NCI-H146 treated with DMSO at 0.1 percent for 48 hours (cell line): Measurements from ENCODE around the gene NAV2.

Experiments used
- DNase-seq: peaks from one replicate; lab custom pipeline; 2025; ENCODE audit not compliant: unreplicated experiment; lab: John Stamatoyannopoulos, UW

NAV2 gene

DNA sequence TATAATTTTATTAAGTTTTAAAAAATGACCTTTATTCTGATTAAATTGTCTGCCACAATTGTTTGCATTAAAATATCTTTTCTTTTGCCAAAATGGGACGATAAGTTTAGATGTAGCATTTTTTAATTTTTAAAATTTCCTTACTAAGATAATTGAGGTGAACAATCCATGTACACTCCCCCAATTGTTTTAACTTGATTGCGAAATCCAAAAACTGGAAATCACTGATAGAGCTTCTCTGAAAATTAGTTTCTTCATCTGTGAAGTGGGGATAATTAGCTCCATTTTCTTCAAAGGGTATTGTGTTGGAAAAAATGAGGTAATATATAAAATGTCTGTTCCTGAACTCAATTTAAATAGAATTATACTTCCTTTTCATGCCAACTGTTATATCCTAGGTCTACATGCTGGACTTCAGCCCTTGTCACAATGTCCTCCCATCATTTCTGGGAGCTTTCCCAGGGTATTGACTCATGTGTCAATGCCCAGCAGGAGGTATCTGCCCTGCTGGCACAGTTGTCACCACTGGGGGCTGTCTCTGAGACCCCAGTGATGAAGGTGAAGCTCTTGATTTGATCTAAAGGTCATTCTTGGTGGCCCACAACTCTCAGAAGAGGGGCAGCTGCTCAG is 28.7 kb upstream of the NAV2 start:
- DNase-seq, result no peak

DNA sequence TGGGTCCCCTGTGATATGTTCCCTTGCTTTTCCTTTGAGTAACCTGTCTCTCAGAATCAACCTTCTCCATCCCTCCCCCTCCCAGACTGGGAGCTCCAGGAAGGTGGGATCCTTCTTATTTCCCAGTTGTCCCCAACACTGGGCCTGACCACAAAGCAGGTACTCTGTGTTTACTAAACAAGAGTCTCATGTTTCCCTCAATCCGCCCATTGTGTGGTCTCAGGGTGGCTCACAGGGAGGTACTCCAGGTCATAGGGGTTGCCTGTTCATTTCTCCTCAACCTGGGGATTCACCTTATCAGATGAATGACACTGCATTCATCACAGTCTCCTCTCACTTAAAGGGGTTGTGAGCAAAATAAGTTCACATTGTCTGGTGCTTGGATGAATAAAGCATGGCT is 26.4 kb upstream of the NAV2 start:
- no peak for DNase-seq

DNA sequence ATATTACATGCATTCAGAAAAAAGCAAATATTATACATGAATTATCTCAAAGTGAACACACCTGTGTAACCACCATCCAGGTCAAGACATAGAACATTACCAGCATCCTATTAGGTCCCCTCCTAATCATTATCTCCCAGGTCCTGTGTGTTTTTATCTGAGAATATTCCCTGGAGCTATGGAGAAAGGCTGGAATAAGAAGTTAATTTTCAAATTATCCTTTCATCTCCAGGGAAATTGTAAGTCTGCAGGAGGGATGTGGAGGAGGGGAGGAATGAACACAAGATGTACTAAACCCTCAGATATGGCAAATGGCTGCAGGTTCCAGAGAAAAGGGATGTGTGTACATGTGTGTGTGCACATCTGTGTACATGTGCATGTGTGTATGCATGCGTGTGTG is 25.2 kb upstream of the NAV2 start:
- no peak for DNase-seq

DNA sequence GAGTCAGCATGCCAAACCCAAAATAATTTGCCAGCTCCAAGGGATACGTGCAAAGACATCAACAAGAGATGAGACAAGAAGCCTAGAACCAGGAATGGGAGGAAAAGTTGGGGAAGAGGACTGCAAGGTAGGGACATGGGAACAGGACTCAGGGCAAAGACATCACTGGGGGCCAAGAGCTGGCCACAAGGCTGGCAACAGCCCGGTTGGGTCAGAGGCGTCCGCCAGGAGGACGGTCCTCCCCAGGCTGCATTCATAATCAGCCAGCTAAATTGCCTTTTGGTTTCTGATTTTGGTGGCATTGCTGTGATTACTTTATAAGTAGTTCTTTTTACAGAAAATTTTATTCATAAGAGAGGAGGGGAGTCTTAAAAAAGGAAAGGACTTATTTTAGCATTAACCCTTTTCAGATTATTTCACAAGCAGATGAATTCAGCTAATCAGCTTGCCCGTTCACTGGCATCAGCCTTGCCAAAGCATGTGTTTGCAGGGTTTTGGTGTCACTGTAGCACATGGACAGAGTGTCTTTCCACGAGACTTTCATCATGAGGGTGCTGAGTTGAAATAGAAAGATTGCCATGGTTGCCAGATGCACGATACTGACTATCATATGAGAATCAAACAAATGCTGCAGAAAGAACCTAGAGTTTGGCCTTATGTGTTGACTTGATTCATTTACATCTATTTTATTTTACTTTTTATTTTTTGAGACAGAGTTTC is 23.2 kb upstream of the NAV2 start:
- no peak for DNase-seq

DNA sequence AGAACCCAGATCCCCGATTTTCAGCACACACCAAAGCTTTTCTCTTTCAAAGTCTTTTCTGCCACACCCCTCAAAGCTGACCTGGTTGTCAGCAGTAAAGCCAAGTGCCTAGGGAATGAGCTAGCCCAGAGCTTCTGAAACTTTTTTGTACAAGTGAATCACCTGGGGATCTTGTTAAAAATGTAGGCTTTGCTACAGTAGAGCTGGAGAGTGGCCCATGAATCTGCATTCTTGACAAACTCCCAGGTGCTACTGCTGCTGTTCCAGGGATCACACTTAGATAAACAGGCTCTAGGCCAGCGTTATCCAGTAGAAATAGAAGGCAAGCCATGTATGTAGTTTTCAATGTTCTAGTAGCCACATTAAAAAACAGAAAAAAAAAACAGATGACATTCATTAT is 21.8 kb upstream of the NAV2 start:
- DNase-seq, result no peak

DNA sequence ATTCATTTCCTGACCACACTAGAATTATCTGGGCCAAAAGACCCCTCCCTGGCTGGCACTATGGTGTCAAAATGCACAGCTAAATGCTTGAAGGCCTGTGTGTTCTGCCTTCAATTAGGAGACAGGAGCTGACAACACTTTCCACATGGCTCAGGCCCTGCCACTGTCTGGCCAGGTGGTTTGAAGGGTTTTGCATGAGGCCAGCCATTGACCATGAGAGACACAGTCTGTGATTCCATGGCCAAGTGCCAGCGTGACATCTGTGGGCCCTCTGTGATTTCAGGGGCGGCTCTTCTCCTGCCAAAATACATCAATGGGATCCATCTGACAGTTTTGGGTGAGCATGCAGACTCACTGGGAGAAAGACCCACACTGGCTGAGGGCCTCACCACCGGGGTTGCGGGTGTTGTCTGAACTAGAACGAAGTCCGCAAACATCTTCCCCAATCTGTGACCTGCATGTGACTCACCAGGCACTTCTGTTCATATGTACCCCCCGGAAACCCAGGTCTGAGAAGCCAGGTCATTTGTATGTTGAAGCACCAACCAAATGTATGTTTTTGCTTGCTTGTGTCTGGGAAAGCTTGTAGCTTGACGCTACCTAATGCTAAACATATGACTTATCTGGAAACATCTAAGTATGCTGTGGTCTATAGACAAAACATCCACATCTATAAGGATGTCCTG is 20.7 kb upstream of the NAV2 start:
- no peak for DNase-seq

DNA sequence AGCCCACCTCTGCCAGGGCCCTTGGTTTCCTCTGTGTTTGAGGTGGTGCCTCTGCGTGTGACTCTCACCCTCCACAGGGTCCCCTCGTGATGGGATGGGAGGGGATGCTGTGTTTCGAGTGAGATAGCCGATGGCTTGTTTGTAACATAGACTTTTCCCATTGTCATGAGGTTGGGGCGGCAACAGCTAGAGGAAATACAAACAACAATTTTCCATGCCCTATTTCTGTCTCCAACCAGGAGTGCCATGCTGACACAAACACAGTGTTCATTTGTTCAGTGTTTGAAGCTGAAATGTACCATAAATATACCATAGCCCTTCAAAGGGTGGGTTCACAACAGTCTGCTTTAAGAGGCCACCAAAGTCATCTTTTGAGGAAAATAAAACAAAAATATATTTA is 19.5 kb upstream of the NAV2 start:
- DNase-seq, result no peak

DNA sequence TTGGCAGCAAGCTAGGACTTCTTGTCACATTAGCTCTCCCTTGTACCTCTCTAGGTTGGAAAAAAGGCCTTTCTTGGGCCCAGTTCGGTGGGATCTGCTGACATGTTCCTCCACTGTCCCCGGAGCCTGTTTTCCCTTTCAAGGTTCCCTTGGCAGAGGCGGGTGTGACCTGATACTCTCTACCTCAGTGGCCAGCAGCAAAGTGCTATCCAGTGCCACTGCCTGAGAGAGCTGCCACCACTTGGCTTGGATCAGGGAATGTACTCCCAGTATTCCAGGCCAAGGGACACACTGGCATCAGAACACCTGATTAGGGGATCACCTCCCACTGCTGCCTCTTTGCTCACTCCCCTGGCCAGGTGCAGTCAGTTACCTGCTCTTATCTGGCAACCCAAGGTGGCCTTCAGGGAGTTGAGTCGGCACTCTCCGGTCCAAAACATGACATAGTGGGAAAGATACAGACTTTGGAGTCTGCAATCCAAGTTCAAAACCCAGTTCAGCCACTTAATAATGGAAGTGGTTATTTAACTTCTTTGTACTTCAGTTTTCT is 17.8 kb upstream of the NAV2 start:
- DNase-seq, result no peak

DNA sequence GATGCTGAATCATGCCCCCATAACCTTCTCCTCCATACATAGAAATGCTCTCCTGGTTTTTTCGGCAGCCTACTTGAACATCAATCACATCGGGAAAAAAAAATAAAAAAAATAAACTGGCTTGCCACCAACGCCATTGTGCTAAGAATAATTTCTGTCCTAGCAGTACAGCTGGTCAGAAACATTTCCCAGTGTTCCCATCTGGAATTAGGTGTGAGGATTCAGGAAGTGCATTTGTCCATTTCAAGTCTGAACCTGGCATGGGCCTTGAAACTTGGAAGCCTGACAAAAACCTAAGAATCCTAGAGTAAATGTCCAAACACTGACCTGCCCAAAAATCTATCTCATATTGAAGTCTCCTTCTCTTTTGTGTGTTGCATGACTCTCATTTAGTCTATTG is 16.6 kb upstream of the NAV2 start:
- DNase-seq, result no peak

DNA sequence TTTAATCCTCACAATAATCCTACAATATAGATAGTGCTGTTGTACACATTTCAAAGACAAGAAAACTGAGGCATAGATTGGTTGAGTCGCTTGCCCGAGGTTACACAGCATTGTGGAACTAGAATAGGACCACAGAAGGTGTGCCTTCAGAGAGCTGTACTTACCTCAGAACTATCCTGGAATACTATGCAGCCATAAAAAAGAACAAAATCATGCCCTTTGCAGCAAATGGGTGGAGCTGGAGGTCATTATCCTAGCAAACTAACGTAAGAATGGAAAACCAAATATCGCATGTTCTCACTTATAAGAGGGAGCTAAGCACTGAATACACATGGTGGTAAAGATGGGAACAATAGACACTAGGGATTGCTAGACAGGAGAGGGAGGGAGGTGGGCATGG is 15.7 kb upstream of the NAV2 start:
- DNase-seq, result no peak

DNA sequence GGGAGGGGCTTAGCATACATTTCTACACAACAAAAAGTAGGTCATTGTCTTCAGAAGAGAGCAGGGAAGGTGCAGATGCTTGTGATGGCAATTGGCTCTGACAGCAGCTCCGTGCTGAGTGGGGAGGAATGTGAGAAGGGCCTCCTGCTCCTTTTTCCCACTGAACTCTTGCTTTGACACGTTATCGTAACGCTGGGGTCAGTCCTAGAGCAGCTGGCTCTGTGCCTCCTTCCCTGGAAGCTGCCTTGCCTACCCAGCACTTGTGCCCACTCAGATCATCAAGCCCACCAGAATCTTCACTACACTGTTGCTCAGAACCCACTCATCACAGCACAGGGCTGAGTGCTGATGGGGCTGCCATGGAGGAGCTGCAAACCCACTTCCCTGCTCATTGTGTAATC is 14.9 kb upstream of the NAV2 start:
- no peak for DNase-seq

DNA sequence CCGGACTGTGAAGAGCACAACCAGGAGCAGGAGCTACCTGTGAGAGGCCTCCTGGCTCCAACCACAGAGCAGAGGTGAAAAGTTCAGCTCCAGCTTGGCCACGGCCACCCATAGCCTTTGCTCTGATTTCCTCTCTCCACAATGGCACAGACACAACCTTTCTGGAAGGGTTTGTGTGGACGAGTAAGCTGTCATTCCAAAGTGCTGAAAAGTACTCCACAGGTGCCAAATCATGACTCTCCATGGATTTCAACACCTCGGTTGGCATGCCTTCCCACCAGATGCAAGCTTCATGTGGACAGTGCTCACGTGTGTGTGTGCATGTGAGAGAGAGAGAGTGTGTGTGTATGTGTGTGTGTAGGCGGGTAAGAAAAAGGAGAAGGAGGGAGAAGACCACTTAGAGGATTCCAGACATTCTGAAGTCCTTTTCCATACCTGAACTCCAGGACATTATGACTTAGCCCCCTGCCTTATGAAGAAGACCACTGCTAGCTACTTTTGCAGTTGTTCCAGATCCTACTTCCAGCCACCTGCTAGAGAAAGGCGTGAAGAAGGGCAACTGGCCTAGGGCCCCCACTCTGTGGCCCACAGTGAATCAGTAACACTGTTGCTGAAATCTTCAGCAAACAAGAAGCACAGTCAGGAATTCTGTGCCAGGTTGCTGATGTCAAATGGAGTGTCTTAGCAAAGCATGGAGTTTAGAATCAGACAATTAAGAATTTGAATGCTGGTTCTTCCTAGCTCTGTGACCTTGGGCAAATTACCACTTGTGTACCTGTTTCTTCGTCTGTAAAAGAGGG is 13.9 kb upstream of the NAV2 start:
- DNase-seq, result no peak

DNA sequence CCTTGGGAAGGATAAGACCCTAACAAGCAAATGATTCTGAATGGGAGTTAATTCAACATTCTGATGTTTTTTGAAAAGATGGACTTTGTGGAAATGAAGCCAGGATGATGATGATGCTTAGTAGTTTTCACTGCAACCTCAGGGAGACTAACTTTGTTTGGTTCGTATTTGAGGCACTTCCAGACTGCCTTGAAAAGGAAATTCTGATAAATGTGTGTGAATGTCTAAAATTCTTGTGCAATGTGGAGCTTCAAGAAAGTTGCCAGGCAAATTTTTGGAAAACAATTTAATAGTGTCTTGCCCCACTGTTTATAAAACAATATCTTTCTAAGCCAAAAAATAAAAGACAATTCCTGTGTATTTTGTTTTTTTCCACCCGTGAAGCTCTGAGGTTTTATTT is 11.2 kb upstream of the NAV2 start:
- no peak for DNase-seq

DNA sequence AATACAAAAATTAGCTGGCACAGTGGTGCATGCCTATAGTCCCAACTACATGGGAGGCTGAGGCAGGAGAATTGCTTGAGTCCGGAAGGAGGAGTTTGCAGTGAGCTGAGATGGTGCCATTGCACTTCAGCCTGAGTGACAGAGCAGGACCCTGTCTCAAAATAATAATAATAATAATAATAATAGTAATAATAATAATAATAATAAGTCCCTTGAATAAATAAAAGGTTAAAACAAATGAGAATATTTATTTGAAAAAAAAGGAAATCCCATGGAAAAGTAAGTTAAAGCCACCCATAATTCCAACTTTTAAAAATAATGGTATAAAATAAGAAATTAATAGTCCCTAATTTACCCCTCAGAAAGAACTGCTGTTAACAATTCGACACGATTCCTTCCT is 10.0 kb upstream of the NAV2 start:
- no peak for DNase-seq

DNA sequence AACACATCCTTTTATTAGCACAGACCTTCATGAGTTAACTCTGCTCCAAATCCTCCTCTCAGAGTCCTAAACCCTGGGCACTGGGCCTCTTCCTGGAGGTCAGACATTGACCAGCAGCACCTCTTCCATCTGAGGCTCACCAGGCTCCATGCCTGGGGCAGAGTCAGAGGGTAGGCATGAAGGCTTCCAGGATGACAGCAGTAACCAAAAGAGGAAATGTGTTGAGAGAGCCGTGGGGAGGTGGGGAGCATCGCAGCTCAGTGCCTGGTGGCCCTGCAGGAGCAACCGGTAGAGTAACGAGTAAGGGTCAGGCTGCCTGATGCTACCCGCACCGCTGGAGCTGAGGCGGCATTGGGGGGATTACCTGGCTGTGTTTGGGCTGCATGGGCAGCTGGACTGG is 9.4 kb upstream of the NAV2 start:
- no peak for DNase-seq

DNA sequence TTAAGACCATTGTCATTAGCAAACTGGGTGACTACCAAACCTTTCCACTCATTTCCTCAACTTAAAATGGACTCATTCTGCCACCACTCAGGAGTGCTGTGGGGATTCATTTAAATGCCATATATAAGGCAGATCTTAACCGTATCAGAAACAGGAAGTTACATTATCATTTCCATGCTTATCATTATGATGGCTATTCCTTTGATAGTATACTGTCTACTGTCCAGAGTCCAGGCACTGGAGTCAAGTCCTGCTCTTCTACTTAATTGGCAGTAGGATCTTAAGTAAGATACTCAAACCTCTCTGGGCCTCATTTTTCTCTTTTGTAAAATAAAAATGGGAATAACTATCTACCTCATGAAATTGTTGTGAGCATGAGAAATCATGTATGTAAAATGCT is 8.4 kb upstream of the NAV2 start:
- no peak for DNase-seq

DNA sequence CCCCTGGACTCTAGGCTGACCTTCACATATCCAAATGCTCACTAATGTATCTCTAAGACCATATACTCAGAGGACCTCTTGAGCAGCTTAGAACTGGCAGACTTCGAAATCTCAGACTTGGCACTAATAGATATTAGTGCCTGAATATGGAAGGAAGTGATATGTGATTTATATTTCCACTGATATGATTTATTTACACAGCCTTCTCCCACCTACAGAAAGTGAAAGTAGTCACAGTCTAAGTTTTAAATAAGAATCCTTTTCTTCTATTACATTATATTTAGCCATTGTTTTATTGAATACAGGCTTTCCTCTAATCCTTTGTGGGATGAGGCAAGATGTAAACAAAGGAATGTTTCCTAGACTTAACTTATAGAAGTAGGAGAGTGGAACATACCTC is 6.7 kb upstream of the NAV2 start:
- DNase-seq, result no peak

DNA sequence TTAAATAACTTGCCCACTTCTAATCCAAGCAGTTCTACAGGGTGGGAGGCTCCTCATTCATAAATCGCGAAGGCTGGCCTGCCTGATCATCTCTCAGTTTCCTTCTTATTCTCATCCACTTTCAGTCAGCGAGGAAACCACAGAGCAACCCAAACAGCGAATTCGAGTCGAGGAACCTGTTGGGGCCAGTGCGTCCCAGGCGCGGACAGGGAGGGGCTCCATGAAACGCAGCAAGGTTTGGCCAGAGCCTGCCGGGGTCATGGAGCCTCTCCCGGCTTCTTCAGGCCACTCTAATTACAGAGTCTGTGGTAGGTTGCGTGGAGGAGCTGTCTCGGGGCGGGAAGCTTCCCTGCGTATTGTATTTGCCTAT is 741 bp upstream of the NAV2 start:
- DNase-seq, result no peak

DNA sequence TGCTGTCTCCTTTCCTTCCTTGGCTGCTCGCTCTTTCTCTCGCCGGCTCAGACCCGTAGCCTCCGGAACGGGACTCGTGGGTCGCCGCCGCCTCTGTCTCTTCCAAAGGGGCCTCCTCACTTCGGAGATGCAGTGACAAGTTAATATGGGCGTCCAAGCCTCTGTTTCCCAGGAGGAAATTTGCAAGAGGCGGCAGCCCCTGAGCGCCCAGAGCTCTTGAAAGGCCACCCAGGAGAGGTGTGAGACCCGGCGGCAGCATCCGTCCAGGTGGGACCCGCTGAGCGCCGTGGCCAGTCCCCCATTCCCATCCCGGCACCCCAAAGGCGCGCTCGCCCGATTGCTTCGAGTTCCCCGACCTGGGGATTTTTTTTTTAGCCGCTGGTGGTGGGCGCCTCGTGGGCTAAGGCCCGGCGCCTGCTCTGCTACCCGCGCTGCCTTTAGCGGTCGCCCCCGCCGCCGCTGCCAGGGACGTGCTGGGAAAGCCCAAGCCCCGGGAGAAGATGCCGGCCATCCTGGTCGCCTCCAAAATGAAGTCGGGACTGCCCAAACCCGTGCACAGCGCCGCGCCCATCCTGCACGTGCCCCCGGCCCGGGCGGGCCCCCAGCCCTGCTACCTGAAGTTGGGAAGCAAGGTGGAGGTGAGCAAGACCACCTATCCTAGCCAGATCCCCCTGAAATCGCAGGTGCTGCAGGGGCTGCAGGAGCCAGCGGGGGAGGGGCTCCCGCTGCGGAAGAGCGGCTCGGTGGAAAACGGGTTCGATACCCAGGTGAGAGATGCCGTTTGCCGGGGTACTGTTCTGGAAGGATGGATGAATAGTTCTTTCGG is 772 bp downstream of the NAV2 start:
- DNase-seq, result no peak

DNA sequence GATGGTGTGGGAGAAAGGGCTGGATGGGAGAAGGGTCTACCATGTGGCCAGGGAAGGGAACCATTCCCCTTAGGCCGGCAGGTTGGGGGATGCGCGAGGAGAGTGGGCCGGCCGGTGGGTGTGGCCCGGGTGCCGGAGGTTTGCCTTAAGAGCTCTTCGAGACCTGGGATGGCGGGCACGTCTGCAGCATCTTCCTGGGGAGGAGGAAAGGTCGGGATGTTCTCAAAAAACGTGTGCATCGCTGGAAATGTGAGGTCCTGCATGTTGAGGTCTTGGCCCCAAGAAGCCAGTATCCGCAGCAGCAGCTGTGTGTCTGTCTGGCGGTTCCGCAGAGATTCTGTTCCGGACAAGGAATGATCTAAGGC is 1.4 kb downstream of the NAV2 start:
- DNase-seq, result peak; percentile 16
